SK-N-SH (cell line): ENCODE results near the gene PPP1R12B. TPM values are rescaled to one million over a fixed set of nuclear protein-coding genes. Genes with fewer than 3 reads are reported as not detected.

Experiments
- CHD2 ChIP-seq: fragments of 150-350 bp; IDR thresholded peaks from 2 replicates; pipeline ENCODE4 v1.6.1; 2018; ENCODE audit warnings: low read length; ENCODE audit not compliant: partially characterized antibody
- CTCF ChIP-seq: fragments of 200-600 bp; sonication (generic); IDR thresholded peaks from 2 replicates; pipeline ENCODE4 v1.6.1; 2017; ENCODE audit warnings: antibody characterized with exemption, mild to moderate bottlenecking, moderate library complexity
- ELF1 ChIP-seq: IDR thresholded peaks from 2 replicates; pipeline ENCODE4 v1.4.0; 2012
- EP300 ChIP-seq, 2 experiments: IDR thresholded peaks; 2 replicates each; pipeline versions ENCODE4 v1.4.0 to v1.6.1; 2012; ENCODE audit warnings: borderline replicate concordance in 1 of 2, low read depth in 1 of 2, low read length in 1 of 2
- EZH2phosphoT487 ChIP-seq: fragments of 200-600 bp; sonication (generic); IDR thresholded peaks from 2 replicates; pipeline ENCODE4 v1.6.1; 2017; ENCODE audit warnings: low read depth, mixed run types, mild to moderate bottlenecking, antibody characterized with exemption, moderate library complexity, borderline replicate concordance
- FOSL2 ChIP-seq: IDR thresholded peaks from 2 replicates; pipeline ENCODE4 v1.4.0; 2012; ENCODE audit warnings: low read depth, mild to moderate bottlenecking, moderate library complexity, borderline replicate concordance
- FOXJ3 ChIP-seq: sonication (generic); formaldehyde crosslinking; IDR thresholded peaks from 2 replicates; pipeline ENCODE4 v1.5.1; 2020; ENCODE audit warnings: mild to moderate bottlenecking, missing genetic modification reagents
- FOXM1 ChIP-seq: IDR thresholded peaks from 2 replicates; pipeline ENCODE4 v1.4.0; 2012; ENCODE audit warnings: low read depth, mild to moderate bottlenecking
- GABPA ChIP-seq: IDR thresholded peaks from 2 replicates; pipeline ENCODE4 v1.4.0; 2012; ENCODE audit warnings: low read depth, mild to moderate bottlenecking
- GATA2 ChIP-seq: sonication (generic); formaldehyde crosslinking; IDR thresholded peaks from 2 replicates; pipeline ENCODE4 v1.5.0; 2020; ENCODE audit warnings: mild to moderate bottlenecking, missing genetic modification reagents
- JUND ChIP-seq: IDR thresholded peaks from 2 replicates; pipeline ENCODE4 v1.4.0; 2012
- MXI1 ChIP-seq: IDR thresholded peaks from 2 replicates; pipeline ENCODE4 v1.6.1; 2012; ENCODE audit warnings: mild to moderate bottlenecking, low read depth, low read length, improper control_type of control experiment
- PBX3 ChIP-seq: IDR thresholded peaks from 2 replicates; pipeline ENCODE4; 2012
- RFX5 ChIP-seq: IDR thresholded peaks from 2 replicates; pipeline ENCODE4 v1.6.1; 2012; ENCODE audit warnings: mild to moderate bottlenecking, improper control_type of control experiment, low read length
- RXRA ChIP-seq: IDR thresholded peaks from 2 replicates; pipeline ENCODE4 v1.4.0; 2012; ENCODE audit warnings: low read depth, mild to moderate bottlenecking, borderline replicate concordance
- SIN3A ChIP-seq: IDR thresholded peaks from 2 replicates; pipeline ENCODE4 v1.6.1; 2012; ENCODE audit warnings: low read depth, mild to moderate bottlenecking, low read length, moderate library complexity, borderline replicate concordance
- TAF1 ChIP-seq: IDR thresholded peaks from 2 replicates; pipeline ENCODE4 v1.6.1; 2012; ENCODE audit warnings: low read depth, mild to moderate bottlenecking, low read length, moderate library complexity, borderline replicate concordance
- TCF12 ChIP-seq: IDR thresholded peaks from 2 replicates; pipeline ENCODE4 v1.4.0; 2012
- YY1 ChIP-seq: IDR thresholded peaks from 2 replicates; pipeline ENCODE4 v1.4.0; 2012; ENCODE audit warnings: low read depth, mild to moderate bottlenecking
- polyA plus RNA-seq, 3 experiments: library from polyadenylated mRNA; depleted of rRNA; stranded (reverse); fragments of >200 nt; gene quantifications; 2 replicates each; pipeline ENCODE4 v1.2.3, GENCODE V29; 2012
- TF ChIP-seq, protein P1 (sequence below): IDR thresholded peaks from 2 replicates; pipeline ENCODE4 v1.6.1; 2012; ENCODE audit warnings: mild to moderate bottlenecking, low read depth, low read length, moderate library complexity
- TF ChIP-seq, protein P2 (sequence below): IDR thresholded peaks from 2 replicates; pipeline ENCODE4 v1.4.0; 2012; ENCODE audit warnings: low read depth, borderline replicate concordance
- TF ChIP-seq, protein P3 (sequence below): IDR thresholded peaks from 2 replicates; pipeline ENCODE4 v1.4.0; 2012; ENCODE audit warnings: low read depth
- TF ChIP-seq, protein P4 (sequence below): fragments of 150-350 bp; IDR thresholded peaks from 2 replicates; pipeline ENCODE4 v1.6.1; 2016; ENCODE audit warnings: mild to moderate bottlenecking, low read depth, low read length

PPP1R12B gene
- polyA plus RNA-seq, 1 of the 3 experiments (the other 2 are of a cell fraction): 2.8 TPM

DNA sequence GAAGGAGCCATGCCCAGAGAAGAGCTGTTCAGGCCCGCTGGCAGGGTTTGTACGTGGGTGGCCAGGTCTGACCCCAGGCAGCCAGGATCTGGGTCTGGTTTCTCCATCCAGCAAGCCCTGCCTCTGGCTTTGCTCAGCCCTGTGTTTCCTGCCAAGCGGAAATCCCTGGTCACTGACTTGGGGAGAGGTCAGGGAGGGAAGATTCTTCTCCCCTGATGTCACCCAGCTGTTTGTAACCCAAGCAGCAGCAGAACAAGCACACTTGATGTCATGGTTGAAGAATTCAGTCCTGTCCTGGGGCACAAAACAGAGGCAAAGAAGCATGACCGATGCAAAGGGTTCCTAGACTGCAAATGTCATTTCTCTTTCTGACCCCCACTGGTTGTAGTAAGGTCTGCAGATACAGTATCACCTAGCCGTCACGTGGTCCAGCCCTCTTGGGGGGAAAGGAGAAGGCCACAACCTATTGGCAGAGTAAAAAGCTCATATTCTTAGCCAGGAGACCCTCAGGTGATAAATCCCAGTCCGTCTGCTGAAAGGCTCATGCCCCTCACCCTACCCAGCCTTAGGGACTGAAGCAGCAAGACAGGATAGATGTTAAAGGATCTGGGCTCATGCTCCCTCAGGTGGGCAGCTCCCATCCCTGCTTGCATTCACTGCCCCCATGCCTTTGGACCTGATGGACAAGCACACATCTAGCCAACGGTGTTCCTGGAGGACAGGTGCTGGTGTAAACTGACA is 240.9 kb downstream of the PPP1R12B start (continued):
- TF ChIP-seq, protein P1, sequence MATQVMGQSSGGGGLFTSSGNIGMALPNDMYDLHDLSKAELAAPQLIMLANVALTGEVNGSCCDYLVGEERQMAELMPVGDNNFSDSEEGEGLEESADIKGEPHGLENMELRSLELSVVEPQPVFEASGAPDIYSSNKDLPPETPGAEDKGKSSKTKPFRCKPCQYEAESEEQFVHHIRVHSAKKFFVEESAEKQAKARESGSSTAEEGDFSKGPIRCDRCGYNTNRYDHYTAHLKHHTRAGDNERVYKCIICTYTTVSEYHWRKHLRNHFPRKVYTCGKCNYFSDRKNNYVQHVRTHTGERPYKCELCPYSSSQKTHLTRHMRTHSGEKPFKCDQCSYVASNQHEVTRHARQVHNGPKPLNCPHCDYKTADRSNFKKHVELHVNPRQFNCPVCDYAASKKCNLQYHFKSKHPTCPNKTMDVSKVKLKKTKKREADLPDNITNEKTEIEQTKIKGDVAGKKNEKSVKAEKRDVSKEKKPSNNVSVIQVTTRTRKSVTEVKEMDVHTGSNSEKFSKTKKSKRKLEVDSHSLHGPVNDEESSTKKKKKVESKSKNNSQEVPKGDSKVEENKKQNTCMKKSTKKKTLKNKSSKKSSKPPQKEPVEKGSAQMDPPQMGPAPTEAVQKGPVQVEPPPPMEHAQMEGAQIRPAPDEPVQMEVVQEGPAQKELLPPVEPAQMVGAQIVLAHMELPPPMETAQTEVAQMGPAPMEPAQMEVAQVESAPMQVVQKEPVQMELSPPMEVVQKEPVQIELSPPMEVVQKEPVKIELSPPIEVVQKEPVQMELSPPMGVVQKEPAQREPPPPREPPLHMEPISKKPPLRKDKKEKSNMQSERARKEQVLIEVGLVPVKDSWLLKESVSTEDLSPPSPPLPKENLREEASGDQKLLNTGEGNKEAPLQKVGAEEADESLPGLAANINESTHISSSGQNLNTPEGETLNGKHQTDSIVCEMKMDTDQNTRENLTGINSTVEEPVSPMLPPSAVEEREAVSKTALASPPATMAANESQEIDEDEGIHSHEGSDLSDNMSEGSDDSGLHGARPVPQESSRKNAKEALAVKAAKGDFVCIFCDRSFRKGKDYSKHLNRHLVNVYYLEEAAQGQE: 0 out of 2 replicates have a peak, but pooled peaks have one; percentile 66
- TF ChIP-seq CHD2 (peak; percentile 35), RFX5 (no peak), CTCF (peak; percentile 25), PBX3 (peak; percentile 89), FOXM1 (peak; percentile 79; the same call in 1 of the 2 replicates), MXI1 (no peak), ELF1 (no peak), EZH2phosphoT487 (no peak), GABPA (peak; percentile 44; the same call in 1 of the 2 replicates), YY1 (peak; percentile 60; the same call in 1 of the 2 replicates), FOXJ3 (no peak), TAF1 (no peak), EP300 (IDR thresholded peaks at IDR 0.05; ENCODE audit: borderline replicate concordance in 1 of 2, low read depth in 1 of 2, low read length in 1 of 2) (peak; percentile 66 to 98; a peak in 3 of 4 replicates), GATA2 (CRISPR knock-in tag) (no peak), FOSL2 (peak; percentile 95), JUND (peak; percentile 99), RXRA (peak; percentile 99), TCF12 (peak; percentile 97), SIN3A (peak; percentile 31; the same call in 1 of the 2 replicates)
- TF ChIP-seq, protein P2, sequence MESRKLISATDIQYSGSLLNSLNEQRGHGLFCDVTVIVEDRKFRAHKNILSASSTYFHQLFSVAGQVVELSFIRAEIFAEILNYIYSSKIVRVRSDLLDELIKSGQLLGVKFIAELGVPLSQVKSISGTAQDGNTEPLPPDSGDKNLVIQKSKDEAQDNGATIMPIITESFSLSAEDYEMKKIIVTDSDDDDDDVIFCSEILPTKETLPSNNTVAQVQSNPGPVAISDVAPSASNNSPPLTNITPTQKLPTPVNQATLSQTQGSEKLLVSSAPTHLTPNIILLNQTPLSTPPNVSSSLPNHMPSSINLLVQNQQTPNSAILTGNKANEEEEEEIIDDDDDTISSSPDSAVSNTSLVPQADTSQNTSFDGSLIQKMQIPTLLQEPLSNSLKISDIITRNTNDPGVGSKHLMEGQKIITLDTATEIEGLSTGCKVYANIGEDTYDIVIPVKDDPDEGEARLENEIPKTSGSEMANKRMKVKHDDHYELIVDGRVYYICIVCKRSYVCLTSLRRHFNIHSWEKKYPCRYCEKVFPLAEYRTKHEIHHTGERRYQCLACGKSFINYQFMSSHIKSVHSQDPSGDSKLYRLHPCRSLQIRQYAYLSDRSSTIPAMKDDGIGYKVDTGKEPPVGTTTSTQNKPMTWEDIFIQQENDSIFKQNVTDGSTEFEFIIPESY: peak; percentile 80
- TF ChIP-seq, protein P3, sequence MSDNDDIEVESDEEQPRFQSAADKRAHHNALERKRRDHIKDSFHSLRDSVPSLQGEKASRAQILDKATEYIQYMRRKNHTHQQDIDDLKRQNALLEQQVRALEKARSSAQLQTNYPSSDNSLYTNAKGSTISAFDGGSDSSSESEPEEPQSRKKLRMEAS: peak; percentile 84
- TF ChIP-seq, protein P4, sequence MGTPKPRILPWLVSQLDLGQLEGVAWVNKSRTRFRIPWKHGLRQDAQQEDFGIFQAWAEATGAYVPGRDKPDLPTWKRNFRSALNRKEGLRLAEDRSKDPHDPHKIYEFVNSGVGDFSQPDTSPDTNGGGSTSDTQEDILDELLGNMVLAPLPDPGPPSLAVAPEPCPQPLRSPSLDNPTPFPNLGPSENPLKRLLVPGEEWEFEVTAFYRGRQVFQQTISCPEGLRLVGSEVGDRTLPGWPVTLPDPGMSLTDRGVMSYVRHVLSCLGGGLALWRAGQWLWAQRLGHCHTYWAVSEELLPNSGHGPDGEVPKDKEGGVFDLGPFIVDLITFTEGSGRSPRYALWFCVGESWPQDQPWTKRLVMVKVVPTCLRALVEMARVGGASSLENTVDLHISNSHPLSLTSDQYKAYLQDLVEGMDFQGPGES: no peak
